ENCODE data around the gene METTL16. TPM values are rescaled to one million over a fixed set of nuclear protein-coding genes. Genes with fewer than 3 reads are reported as not detected.

The METTL16 gene
- total RNA-seq, 2 experiments from 2014 or later: 19.7 to 21.3 TPM

Other genes starting within 250 kb of the METTL16 start
- 10 to 100 TPM; 37.8 to 38.7 TPM for gene SMG6, start 208.1 kb downstream of the METTL16 start, total RNA-seq
- gene SRR, start 207.9 kb downstream of the METTL16 start, total RNA-seq: 10 to 100 TPM; 19.3 to 19.5 TPM
- 10 to 100 TPM; 22.5 to 23.5 TPM for gene TSR1, start 175.4 kb downstream of the METTL16 start, total RNA-seq
- 10 to 100 TPM; 45.4 to 49.4 TPM for gene SGSM2, start 174.4 kb downstream of the METTL16 start, total RNA-seq
- 10 to 100 TPM; 29.1 to 29.9 TPM for gene MNT, start 110.8 kb downstream of the METTL16 start, total RNA-seq
- gene PAFAH1B1, start 81.8 kb upstream of the METTL16 start, total RNA-seq: 100 to 1,000 TPM; 183 to 186 TPM
- 10 to 100 TPM; 36.4 to 37.9 TPM for gene CLUH, start 199.9 kb upstream of the METTL16 start, total RNA-seq
- under 1 TPM in 1 of 2 experiments, not detected in 1; 0.10 TPM for gene CCDC92B, start 237.8 kb upstream of the METTL16 start, total RNA-seq

Measured in activated CD4-positive, alpha-beta memory T cell treated with anti-CD3 and anti-CD28 coated beads, Interleukin-2, amount 10 ng/mL, durations not matched to agents 7 days and 5 days (primary cell).